SU-DHL-6 (cell line): ENCODE data around the gene MYADM.

Experiments used
- H2AFZ ChIP-seq: fragments of 200-600 bp; sonication (generic); 2 replicates; pipeline ENCODE4 v1.6.1; 2014; ENCODE audit warnings: low read depth, mild to moderate bottlenecking, moderate library complexity, mixed read lengths, antibody characterized with exemption, low read length; ENCODE audit not compliant: severe bottlenecking
- H3F3A ChIP-seq: fragments of 200-600 bp; shearing (Covaris generic); 2 replicates; pipeline ENCODE4 v1.6.0; 2016; ENCODE audit warnings: antibody characterized with exemption, mild to moderate bottlenecking; ENCODE audit not compliant: insufficient read depth
- H3K27ac ChIP-seq: fragments of 200-600 bp; sonication (generic); 2 replicates; pipeline ENCODE4 v1.5.1; 2016; ENCODE audit warnings: low read depth, mild to moderate bottlenecking, low read length, moderate library complexity, mixed read lengths
- H3K27me3 ChIP-seq: fragments of 200-600 bp; sonication (generic), shearing (Covaris generic); 2 replicates; pipeline ENCODE4 v1.6.0; 2014; ENCODE audit warnings: mild to moderate bottlenecking, low read length
- H3K36me3 ChIP-seq: fragments of 200-600 bp; sonication (generic); 2 replicates; pipeline ENCODE4 v1.6.1; 2014; ENCODE audit warnings: mild to moderate bottlenecking, low read length, mixed read lengths
- H3K4me2 ChIP-seq: fragments of 300-600, 200-600 bp; shearing (Covaris generic), sonication (generic); 2 replicates; pipeline ENCODE4 v1.6.0; 2014; ENCODE audit warnings: low read length, low read depth, mild to moderate bottlenecking; ENCODE audit not compliant: poor library complexity, severe bottlenecking
- H3K4me3 ChIP-seq: fragments of 200-600 bp; sonication (generic); 2 replicates; pipeline ENCODE4 v1.5.1; 2014; ENCODE audit warnings: antibody characterized with exemption, low read length, mild to moderate bottlenecking, mixed read lengths; ENCODE audit not compliant: insufficient read depth, poor library complexity, severe bottlenecking
- H3K79me2 ChIP-seq: fragments of 200-600 bp; sonication (generic); 2 replicates; pipeline ENCODE4 v1.6.1; 2014; ENCODE audit warnings: mild to moderate bottlenecking, low read length, moderate library complexity; ENCODE audit not compliant: insufficient read depth
- H3K9ac ChIP-seq: fragments of 200-600 bp; sonication (generic); 2 replicates; pipeline ENCODE4 v1.7.0; 2014; ENCODE audit warnings: mild to moderate bottlenecking, low read length
- H3K9me2 ChIP-seq: fragments of 200-600 bp; sonication (generic); replicated peaks from 2 replicates; pipeline ENCODE4 v1.6.1; 2014; ENCODE audit warnings: low read length; ENCODE audit not compliant: insufficient read depth
- H3K9me3 ChIP-seq: fragments of 200-600 bp; sonication (generic); 2 replicates; pipeline ENCODE4 v1.6.1; 2014; ENCODE audit warnings: low read length, mixed read lengths; ENCODE audit not compliant: insufficient read depth
- H4K20me1 ChIP-seq: fragments of 200-600 bp; sonication (generic); 2 replicates; pipeline ENCODE4 v1.6.1; 2014; ENCODE audit warnings: low read depth, mild to moderate bottlenecking, antibody characterized with exemption, low read length, moderate library complexity, mixed read lengths
- EZH2phosphoT487 ChIP-seq: fragments of 200-600 bp; sonication (generic), shearing (Covaris generic); conservative IDR thresholded peaks from 2 replicates; pipeline ENCODE4 v1.6.1; 2018; ENCODE audit warnings: mild to moderate bottlenecking, antibody characterized with exemption, low read length, moderate library complexity, mixed read lengths
- TF ChIP-seq, protein P1 (sequence below): fragments of 200-600 bp; sonication (generic); IDR thresholded peaks from one replicate; pipeline ENCODE4 v1.5.1; 2017; ENCODE audit warnings: antibody characterized with exemption, mild to moderate bottlenecking, low read length, moderate library complexity; ENCODE audit not compliant: insufficient read depth, poor library complexity, severe bottlenecking

The MYADM gene

DNA sequence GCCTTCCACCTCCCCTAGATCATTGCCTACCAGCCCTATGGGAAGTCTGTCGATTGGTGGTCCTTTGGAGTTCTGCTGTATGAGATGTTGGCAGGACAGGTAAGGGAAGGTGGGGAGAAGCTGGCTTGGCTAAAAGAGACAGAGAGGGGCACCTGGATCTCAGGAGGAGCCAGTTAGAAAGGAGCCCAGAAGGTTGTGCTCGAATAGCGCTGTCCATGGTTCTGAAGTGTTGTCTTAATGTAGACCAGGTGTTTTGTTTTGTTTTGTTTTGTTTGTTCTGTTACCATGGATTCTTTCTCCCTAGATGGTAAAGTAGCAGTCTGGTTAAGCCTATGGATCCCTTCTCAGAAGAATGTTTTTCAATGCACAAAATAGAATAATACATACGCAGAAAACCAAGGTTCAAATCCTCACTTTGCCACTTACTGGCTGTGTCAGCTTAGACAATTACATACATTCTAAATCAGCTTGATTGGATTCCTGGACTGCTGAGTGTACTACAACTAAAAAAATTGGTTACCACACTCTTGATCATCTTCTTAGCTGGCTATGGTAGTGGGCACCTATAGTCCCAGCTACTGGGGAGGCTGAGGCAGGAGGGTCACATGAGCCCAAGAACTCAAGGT lies 35.5 kb downstream of the MYADM start:
- Histone ChIP-seq H3K4me3 (no peak overlapping the region), H3K9ac (no peak overlapping the region), H3K9me3 (no peaks in the 10 kb centered on the region), H3K27me3 (no peaks in the 10 kb centered on the region), H4K20me1 (no peaks in the 10 kb centered on the region), H3K27ac (no peak overlapping the region), H3K79me2 (no peaks in the 10 kb centered on the region), H2AFZ (no peak overlapping the region), H3F3A (no peaks in the 10 kb centered on the region), H3K9me2 (no peaks in the 10 kb centered on the region), H3K36me3 (no peaks in the 10 kb centered on the region), H3K4me2 (no peak overlapping the region)
- TF ChIP-seq, protein P1, sequence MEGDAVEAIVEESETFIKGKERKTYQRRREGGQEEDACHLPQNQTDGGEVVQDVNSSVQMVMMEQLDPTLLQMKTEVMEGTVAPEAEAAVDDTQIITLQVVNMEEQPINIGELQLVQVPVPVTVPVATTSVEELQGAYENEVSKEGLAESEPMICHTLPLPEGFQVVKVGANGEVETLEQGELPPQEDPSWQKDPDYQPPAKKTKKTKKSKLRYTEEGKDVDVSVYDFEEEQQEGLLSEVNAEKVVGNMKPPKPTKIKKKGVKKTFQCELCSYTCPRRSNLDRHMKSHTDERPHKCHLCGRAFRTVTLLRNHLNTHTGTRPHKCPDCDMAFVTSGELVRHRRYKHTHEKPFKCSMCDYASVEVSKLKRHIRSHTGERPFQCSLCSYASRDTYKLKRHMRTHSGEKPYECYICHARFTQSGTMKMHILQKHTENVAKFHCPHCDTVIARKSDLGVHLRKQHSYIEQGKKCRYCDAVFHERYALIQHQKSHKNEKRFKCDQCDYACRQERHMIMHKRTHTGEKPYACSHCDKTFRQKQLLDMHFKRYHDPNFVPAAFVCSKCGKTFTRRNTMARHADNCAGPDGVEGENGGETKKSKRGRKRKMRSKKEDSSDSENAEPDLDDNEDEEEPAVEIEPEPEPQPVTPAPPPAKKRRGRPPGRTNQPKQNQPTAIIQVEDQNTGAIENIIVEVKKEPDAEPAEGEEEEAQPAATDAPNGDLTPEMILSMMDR: no peak
- no peak for TF ChIP-seq EZH2phosphoT487

DNA sequence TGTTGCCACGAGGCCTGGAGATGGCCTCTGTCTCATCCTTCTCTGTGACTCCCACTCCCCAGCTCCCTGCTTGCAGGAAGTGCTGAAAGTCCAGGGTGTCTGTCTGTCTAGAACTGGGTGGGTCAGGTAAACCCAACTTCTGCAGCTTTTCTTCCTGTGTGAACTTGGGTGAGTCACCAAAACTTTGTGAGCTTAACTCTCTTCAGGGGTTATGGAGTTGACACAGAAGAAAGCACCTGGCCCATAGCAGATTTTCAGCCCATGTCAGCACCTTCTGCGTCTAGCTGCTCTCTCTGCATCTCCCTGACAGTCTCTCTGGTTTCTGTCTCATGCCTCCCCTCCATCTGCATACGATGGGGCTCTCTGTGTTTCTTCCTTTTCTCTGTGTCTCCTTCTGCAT lies 37.2 kb downstream of the MYADM start:
- no peaks in the 10 kb centered on the region for H3K9me3 ChIP-seq
- H2AFZ ChIP-seq: no peak overlapping the region
- H3F3A ChIP-seq: no peaks in the 10 kb centered on the region
- H3K4me2 ChIP-seq: no peak overlapping the region
- no peaks in the 10 kb centered on the region for H4K20me1 ChIP-seq
- H3K27me3 ChIP-seq: no peaks in the 10 kb centered on the region
- no peaks in the 10 kb centered on the region for H3K79me2 ChIP-seq
- no peaks in the 10 kb centered on the region for H3K36me3 ChIP-seq
- H3K4me3 ChIP-seq: no peak overlapping the region
- no peaks in the 10 kb centered on the region for H3K9me2 ChIP-seq
- TF ChIP-seq, protein P1: no peak
- no peak for TF ChIP-seq EZH2phosphoT487
- H3K27ac ChIP-seq: no peak overlapping the region
- no peak overlapping the region for H3K9ac ChIP-seq

DNA sequence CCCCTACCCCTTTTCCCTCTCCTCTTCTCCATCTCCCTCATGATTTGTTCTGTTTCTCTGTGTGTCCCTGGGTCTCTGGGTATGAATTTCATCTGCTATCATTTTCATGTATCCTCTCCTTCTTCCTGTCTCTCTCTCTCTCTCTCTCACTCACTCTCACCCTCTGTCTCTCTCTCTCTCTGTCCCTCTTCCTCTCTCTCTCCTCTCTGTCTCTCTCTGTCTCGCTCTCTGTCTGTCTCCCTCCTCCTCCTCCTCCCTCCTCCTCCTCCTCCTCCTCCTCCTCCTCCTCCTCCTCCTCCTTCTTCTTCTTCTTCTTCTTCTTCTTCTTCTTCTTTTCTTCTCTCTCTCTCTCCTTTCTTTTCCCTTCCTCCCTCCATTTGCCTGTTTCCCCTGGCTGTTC lies 38.1 kb downstream of the MYADM start:
- H3K4me2 ChIP-seq: no peak overlapping the region
- no peak overlapping the region for H3K9ac ChIP-seq
- TF ChIP-seq, protein P1: no peak
- no peak for TF ChIP-seq EZH2phosphoT487

More for the DNA sequence above, 38.1 kb downstream of the MYADM start:
- no peaks in the 10 kb centered on the region for H3K9me2 ChIP-seq
- H3F3A ChIP-seq: no peaks in the 10 kb centered on the region
- H2AFZ ChIP-seq: no peak overlapping the region
- H3K4me3 ChIP-seq: no peak overlapping the region
- H3K79me2 ChIP-seq: no peaks in the 10 kb centered on the region
- no peaks in the 10 kb centered on the region for H3K27me3 ChIP-seq
- no peaks in the 10 kb centered on the region for H3K36me3 ChIP-seq
- H4K20me1 ChIP-seq: no peaks in the 10 kb centered on the region
- no peaks in the 10 kb centered on the region for H3K9me3 ChIP-seq
- no peak overlapping the region for H3K27ac ChIP-seq
